GM12872 (cell line): Measurements from ENCODE around the gene QPCT.

ENCODE experiments used
- CTCF ChIP-seq: IDR thresholded peaks from 3 replicates; pipeline ENCODE4 v1.5.1; 2011; ENCODE audit warnings: low read depth, mild to moderate bottlenecking, low read length, moderate library complexity; ENCODE audit not compliant: insufficient read depth

Gene QPCT

GRCh38 chr2:37344453-37345361 lies at the start of gene QPCT:
TSS of gene QPCT (plus strand) at chr2:37344630. CDS start at chr2:37344732, 102 bp downstream.
- no peak for TF ChIP-seq CTCF

- no peak for TF ChIP-seq CTCF
These were observed 48.9 kb upstream of the QPCT start for GRCh38 chr2:37295469-37296073.

GRCh38 chr2:37297632-37298031 lies 46.8 kb upstream of the QPCT start:
- TF ChIP-seq CTCF, result no peak

- no peak for TF ChIP-seq CTCF
These were observed 44.3 kb upstream of the QPCT start for GRCh38 chr2:37300146-37300545.

GRCh38 chr2:37300578-37300977 lies 43.9 kb upstream of the QPCT start:
- TF ChIP-seq CTCF, result no peak

GRCh38 chr2:37301408-37301807 lies 43.0 kb upstream of the QPCT start:
- no peak for TF ChIP-seq CTCF

- TF ChIP-seq CTCF, result no peak
These were observed 41.7 kb upstream of the QPCT start for GRCh38 chr2:37302701-37303252.
